DMS114 treated with DMSO at 0.1 percent for 48 hours (cell line): ENCODE measurements around the gene SULT1A1.
"Not testable (repeated sequence)": the region's sequence is repeated elsewhere in the genome, so short reads cannot be mapped to it uniquely, and the experiment has no call there.

Experiments
- DNase-seq: peaks from one replicate; lab custom pipeline; 2025; ENCODE audit not compliant: unreplicated experiment; lab: John Stamatoyannopoulos, UW

The SULT1A1 gene

GRCh38 chr16:28609631-28610594 lies at the start of gene SULT1A1:
Gene SULT1A1 (minus strand): TSS chr16:28610044. CDS start chr16:28608855, 1,189 bp downstream.
- DNase-seq = no peak

GRCh38 chr16:28639959-28640358 lies 30.1 kb upstream of the SULT1A1 start:
- DNase-seq = not testable (repeated sequence)

GRCh38 chr16:28638359-28638758 lies 28.5 kb upstream of the SULT1A1 start:
- DNase-seq = not testable (repeated sequence)

- not testable (repeated sequence) for DNase-seq
These were observed 27.9 kb upstream of the SULT1A1 start, which contains the start of gene NPIPB8 for GRCh38 chr16:28637765-28638164. Gene NPIPB8 (plus strand): TSS chr16:28638065. CDS start chr16:28638361, 296 bp downstream.

GRCh38 chr16:28636093-28636823 lies 26.4 kb upstream of the SULT1A1 start:
- DNase-seq = not testable (repeated sequence)

- DNase-seq = not testable (repeated sequence)
These were observed 21.1 kb upstream of the SULT1A1 start for GRCh38 chr16:28630905-28631304.

- DNase-seq = peak; percentile 38
These were observed 13.4 kb upstream of the SULT1A1 start for GRCh38 chr16:28623172-28623711.

GRCh38 chr16:28622532-28623171 lies 12.8 kb upstream of the SULT1A1 start:
- not testable (repeated sequence) for DNase-seq

GRCh38 chr16:28621481-28622155 lies 11.8 kb upstream of the SULT1A1 start:
- DNase-seq = no peak

GRCh38 chr16:28620316-28620715 lies 10.5 kb upstream of the SULT1A1 start:
- DNase-seq = not testable (repeated sequence)

GRCh38 chr16:28617874-28618273 lies 8.0 kb upstream of the SULT1A1 start:
- no peak for DNase-seq

GRCh38 chr16:28616636-28617035 lies 6.8 kb upstream of the SULT1A1 start:
- no peak for DNase-seq

- DNase-seq = not testable (repeated sequence)
These were observed 6.4 kb upstream of the SULT1A1 start for GRCh38 chr16:28616224-28616577.

GRCh38 chr16:28615486-28616223 lies 5.8 kb upstream of the SULT1A1 start:
- DNase-seq = not testable (repeated sequence)

- DNase-seq = not testable (repeated sequence)
These were observed 4.7 kb upstream of the SULT1A1 start for GRCh38 chr16:28614561-28614960.

- DNase-seq = not testable (repeated sequence)
These were observed 4.1 kb upstream of the SULT1A1 start for GRCh38 chr16:28613912-28614311.

GRCh38 chr16:28612359-28613280 lies 2.8 kb upstream of the SULT1A1 start:
- DNase-seq = not testable (repeated sequence)

GRCh38 chr16:28610595-28611191 lies 849 bp upstream of the SULT1A1 start:
- DNase-seq = no peak
